GM12874 (cell line): ENCODE results near the gene MICAL3.

Source experiments
- TF ChIP-seq, protein P1 (sequence below): IDR thresholded peaks from 2 replicates; pipeline ENCODE4 v1.5.1; 2011; ENCODE audit warnings: low read depth, mild to moderate bottlenecking, control low read depth, low read length, moderate library complexity; ENCODE audit not compliant: insufficient read depth

Gene MICAL3

DNA sequence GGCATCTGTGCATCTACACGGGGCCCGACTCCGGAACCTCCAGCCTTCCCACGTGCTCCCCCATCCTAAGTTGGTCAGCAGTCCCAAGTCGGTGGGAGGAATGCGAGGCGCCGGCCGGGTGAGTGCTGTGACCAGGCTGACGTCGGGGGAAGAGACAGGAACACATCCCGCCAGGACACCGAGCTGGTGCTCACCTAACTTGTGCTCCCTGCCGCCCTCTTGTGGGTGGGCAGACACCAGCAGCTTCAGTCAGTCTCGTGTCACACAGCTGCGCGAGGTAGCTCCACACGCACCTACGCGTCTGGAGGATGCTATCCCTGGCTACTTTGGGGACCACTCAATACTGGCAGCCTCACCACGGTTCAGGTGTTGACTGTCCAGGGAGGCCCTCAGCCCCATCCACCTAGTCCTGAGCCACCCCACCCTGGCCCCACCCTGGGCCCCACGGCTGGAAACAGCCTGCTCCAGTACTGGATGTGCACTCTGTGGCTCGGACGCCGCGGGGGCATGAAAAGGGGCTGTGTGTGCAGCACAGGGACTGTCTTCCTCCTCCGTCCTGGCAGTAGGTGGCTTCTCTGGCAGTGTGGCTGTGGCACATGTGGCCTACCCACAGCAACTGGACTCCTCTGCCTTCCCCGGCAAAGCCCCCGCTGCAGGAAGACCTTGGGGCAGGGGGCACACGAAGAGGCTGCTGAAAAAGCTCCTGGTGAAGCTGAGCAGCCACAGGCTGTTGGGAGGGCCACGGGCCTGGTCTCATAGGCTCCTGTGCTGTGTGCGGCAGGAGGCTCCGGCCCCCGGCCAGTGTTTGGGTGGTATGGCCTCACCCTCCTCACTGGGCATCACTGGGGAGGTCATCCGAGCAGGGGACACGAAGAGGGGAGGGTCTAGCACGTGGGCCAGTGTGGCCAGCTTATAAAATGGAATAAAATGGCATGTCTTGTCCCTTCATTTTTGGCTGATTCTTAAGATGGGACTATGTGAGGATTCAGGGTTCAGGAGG lies 238.9 kb downstream of the MICAL3 start:
- TF ChIP-seq, protein P1, sequence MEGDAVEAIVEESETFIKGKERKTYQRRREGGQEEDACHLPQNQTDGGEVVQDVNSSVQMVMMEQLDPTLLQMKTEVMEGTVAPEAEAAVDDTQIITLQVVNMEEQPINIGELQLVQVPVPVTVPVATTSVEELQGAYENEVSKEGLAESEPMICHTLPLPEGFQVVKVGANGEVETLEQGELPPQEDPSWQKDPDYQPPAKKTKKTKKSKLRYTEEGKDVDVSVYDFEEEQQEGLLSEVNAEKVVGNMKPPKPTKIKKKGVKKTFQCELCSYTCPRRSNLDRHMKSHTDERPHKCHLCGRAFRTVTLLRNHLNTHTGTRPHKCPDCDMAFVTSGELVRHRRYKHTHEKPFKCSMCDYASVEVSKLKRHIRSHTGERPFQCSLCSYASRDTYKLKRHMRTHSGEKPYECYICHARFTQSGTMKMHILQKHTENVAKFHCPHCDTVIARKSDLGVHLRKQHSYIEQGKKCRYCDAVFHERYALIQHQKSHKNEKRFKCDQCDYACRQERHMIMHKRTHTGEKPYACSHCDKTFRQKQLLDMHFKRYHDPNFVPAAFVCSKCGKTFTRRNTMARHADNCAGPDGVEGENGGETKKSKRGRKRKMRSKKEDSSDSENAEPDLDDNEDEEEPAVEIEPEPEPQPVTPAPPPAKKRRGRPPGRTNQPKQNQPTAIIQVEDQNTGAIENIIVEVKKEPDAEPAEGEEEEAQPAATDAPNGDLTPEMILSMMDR = peak; percentile 79

DNA sequence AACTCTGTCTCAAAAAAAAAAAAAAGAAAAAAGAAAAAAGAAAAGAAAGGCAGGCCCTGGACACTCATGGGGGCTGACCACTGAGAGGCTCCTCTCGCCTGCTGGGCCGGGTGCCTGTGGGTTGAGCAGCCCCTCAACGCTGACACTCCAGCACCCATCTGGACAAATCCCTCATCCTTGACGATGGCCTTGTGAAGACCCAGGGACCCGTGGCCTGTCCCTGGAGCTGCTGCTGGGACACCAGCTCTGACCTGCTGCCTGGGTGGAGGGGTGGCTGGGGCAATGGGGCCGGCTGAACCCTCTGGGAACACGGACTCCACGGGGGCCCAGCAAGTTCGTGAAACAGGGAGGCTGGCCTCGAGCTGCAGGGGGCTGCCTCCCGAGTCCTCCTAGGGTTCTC lies 239.6 kb downstream of the MICAL3 start:
- TF ChIP-seq, protein P1 = no peak

DNA sequence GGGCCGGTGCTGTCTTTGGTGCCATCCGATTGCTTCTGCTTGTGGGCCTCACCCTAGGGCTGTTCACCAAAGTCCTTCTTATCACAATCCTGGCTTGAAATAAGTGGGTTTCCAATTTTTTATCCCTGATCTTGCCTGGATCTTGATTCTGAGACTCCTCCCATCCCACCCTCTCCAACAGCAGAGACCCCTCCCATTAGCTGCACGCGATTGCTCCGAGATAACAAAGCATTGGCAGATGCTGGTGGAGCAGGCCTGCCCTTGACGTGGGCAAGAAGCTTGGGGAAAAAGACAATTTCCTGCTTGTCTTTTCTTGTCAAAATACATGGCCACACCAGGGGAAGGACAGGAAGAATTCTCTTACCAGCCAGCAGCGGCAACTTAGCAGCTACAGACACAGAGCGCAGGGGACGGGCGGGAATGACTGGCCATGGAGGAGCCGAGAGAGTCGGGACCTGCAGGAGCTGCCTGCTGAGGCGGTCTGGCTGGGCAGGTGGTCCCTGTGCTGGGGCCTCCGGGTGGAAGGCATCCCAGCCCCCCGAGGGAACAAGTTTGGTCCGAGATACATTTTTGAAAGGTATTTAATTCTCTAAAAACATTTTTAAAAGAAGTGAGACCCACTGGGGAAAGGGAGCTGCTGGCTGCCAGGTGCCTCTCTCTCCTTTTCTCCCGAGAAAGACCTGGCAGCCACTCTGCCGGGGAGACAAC lies 240.4 kb downstream of the MICAL3 start:
- TF ChIP-seq, protein P1 = no peak

DNA sequence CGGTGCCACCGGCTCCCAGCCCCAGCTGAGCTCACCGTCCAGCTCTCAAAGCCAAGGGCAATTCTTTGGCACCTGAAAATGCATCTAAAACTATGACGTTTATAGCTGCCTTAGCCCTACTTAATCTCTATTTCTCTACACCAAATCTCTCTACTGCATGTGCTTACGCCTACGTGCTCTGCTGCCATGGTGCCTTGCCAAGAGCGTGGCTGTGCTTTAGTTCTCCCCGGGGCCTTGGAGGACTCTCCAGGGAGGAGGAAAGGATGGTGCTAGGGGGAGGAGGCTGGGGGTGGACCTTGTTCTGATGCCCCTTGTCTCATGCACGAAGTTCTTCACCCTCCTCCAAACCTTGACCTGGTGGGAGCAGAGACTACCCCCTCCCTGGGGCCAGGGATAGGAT lies 241.0 kb downstream of the MICAL3 start:
- TF ChIP-seq, protein P1 = no peak

DNA sequence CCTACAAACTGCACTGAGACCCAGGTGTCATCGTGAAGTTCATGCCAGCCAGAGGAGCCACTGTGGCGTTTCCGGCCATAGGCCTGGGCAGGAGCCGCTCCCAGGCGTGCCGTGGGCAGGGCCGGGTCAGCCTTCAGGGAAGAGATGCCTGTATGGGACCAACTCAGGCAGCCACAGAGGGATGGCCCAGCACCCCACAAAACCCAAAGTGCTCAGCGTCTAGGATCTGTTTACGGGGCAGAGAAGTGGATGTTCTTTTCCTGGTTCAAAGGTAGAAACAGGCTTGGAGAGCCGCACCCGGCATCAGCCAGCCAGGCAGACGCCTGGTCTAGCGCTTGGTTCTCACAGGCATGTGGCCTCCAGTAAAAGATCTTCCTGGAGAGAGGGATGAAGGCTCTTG lies 241.7 kb downstream of the MICAL3 start:
- TF ChIP-seq, protein P1 = no peak

DNA sequence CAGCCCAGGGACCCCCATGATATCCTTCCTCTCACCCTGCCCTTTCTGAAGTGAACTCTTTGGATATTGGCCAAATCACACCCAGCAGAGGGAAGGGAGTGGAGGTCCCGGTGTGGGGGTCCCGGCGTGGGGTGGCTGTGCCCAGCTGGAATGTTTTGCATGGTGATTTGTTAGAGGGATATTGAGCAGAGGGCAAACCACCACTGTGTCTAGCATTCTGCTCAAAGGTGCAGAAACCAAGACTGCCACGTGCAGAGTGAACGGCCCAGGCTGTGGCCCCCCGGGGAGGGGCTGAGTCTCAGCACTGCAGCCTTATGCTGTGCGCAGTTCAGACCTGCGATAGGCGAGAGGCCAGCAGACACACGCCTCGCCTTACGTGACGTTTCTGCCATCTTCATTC lies 242.2 kb downstream of the MICAL3 start:
- TF ChIP-seq, protein P1 = no peak

DNA sequence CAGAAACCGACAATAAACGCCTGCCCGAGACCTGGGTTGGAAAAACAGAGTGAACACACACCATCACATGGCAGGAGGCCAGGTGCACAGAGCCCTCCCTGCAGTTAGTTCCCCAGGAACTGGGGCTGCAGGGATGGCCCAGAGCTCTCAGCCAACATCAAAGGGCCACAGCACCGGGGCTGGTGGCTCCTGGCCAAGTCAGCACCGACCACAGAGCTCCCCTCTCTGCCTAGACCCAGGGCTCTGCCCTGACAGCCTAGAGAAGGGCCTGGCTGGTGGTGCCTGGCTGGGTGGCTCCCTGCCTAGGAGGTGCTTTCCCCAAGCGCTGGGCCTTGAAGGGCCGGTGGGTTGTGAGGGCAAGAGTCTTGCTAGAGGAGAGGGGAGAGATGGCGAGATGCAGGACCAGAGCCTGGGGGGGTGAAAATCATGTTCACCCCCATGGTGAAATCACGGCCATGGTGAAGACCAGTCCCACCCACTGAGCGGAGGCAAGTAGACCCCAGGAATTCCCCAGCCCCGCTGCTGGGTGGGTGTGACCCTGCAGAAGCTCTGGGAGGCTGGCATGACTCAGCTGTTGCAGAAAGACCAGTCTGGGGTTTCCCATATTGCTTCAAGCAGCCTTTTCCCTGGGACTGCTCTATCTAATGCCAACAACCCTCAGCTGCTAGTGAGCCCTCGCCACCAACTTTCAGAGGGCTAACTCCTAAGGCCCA lies 242.9 kb downstream of the MICAL3 start:
- TF ChIP-seq, protein P1 = no peak
